NCI-H2196 (cell line): Measurements from ENCODE around the gene UMODL1.

Experiments used
- DNase-seq: peaks from one replicate; lab custom pipeline; 2025; ENCODE audit not compliant: unreplicated experiment; lab: John Stamatoyannopoulos, UW

The UMODL1 gene

GRCh38 chr21:42147386-42148020 is 76.4 kb downstream of the UMODL1 start:
- DNase-seq, result no peak

GRCh38 chr21:42148097-42148496 is 77.0 kb downstream of the UMODL1 start:
- no peak for DNase-seq

GRCh38 chr21:42148584-42148983 is 77.5 kb downstream of the UMODL1 start:
- DNase-seq, result no peak

- DNase-seq, result no peak
These were observed 78.7 kb downstream of the UMODL1 start for GRCh38 chr21:42149656-42150473.

- no peak for DNase-seq
These were observed 79.5 kb downstream of the UMODL1 start for GRCh38 chr21:42150474-42151085.

GRCh38 chr21:42151148-42151947 is 80.2 kb downstream of the UMODL1 start:
- no peak for DNase-seq

GRCh38 chr21:42151948-42152220 is 80.8 kb downstream of the UMODL1 start:
- no peak for DNase-seq

GRCh38 chr21:42153046-42153686 is 82.0 kb downstream of the UMODL1 start:
- no peak for DNase-seq

- no peak for DNase-seq
These were observed 82.6 kb downstream of the UMODL1 start for GRCh38 chr21:42153746-42154145.

- no peak for DNase-seq
These were observed 83.3 kb downstream of the UMODL1 start for GRCh38 chr21:42154237-42155044.

GRCh38 chr21:42155045-42155855 is 84.1 kb downstream of the UMODL1 start:
- no peak for DNase-seq

- peak; percentile 44 for DNase-seq
These were observed 85.8 kb downstream of the UMODL1 start for GRCh38 chr21:42156690-42157605.

GRCh38 chr21:42157606-42158310 is 86.6 kb downstream of the UMODL1 start:
- DNase-seq, result no peak

- DNase-seq, result no peak
These were observed 87.7 kb downstream of the UMODL1 start for GRCh38 chr21:42158846-42159245.

GRCh38 chr21:42159560-42160110 is 88.5 kb downstream of the UMODL1 start:
- DNase-seq, result no peak

GRCh38 chr21:42160111-42160721 is 89.1 kb downstream of the UMODL1 start:
- no peak for DNase-seq

GRCh38 chr21:42160765-42161164 is 89.6 kb downstream of the UMODL1 start:
- DNase-seq, result no peak
